ENCODE data around the gene PRR16. TPM values are rescaled to one million over a fixed set of nuclear protein-coding genes. Genes with fewer than 3 reads are reported as not detected.

PRR16 gene
- total RNA-seq, 2 experiments from 2014 or later = not detected

DNA sequence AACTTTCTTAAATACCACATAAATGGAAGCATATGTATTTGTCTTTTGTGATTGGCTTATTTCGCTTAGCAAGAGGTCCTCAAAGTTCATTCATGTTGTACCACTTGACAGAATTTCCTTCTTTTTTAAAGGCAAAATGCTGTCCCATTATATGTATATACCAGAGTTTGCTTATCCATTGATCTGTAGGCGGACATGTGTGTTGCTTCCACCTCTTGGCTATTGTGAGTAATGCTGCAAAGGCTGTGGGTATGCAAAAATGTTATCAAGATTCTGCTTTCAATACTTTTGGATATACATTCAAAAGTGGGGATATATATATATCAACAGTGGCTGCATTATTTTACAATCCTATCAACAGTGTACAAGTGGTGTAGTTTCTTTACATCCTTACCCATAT lies 271.0 kb downstream of the PRR16 start:
- ATAC-seq (ENCODE audit: low read depth) (no peak), DNase-seq (no peak)
- Mint-ChIP-seq H3K4me1 (no peaks in the 10 kb centered on the region), H3K4me3 (no peak overlapping the region), H3K27ac (no peak overlapping the region), H3K36me3 (no peaks in the 10 kb centered on the region), H3K27me3 (no peaks in the 10 kb centered on the region), H3K9me3 (no peaks in the 10 kb centered on the region)
- POLR2A ChIA-PET = no interaction called here

Measured in activated naive CD8-positive, alpha-beta T cell treated with anti-CD3 and anti-CD28 coated beads, Interleukin-2, amount 10 ng/mL, durations not matched to agents 7 days and 5 days (primary cell).